Measurements from ENCODE around the gene TMEM175. TPM values are rescaled to one million over a fixed set of nuclear protein-coding genes. Genes with fewer than 3 reads are reported as not detected.

Gene TMEM175
- polyA plus RNA-seq, 1 of the 3 experiments (the other 2 are of a cell fraction): 54.2 TPM

DNA sequence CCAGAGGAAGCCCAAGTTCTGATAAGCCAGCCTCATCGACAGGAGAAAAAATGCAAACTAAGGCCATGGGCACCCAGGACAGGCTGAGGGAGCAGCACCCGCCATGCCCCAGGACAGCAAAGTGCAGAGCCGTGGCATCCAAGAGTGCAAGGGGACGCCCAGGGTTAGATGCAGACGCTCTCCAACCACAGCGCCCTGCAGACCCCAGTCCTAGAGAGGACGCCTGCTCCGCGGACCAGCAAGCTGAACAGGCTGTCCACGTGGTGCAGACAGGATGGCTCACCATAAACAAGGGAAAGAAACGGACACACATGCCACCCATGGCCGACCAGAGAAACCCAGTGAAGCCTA lies 32.7 kb upstream of the TMEM175 start:
- DNase-seq: no peak
- H3F3A ChIP-seq (replicated peaks; ENCODE audit: insufficient read depth): no peaks in the 10 kb centered on the region
- H3K4me1 ChIP-seq (ENCODE audit: control insufficient read depth in 1 of 2, insufficient read depth in 2 of 2, low read depth in 1 of 2, low read length in 1 of 2): no peaks in the 10 kb centered on the region
- H2AFZ ChIP-seq (ENCODE audit: low read depth): no peak overlapping the region
- H3K27me3 ChIP-seq (ENCODE audit: insufficient read depth): no peaks in the 10 kb centered on the region
- H3K9me3 ChIP-seq: no peaks in the 10 kb centered on the region
- ChIA-PET CTCF (no interaction called here), POLR2A (no interaction called here)
- no peak for TF ChIP-seq NRF1 (IDR thresholded peaks at IDR 0.05; ENCODE audit: low read depth, low read length)
- no peak for TF ChIP-seq FOSL2 (IDR thresholded peaks at IDR 0.05; ENCODE audit: borderline replicate concordance, low read depth)
- 80% methylated on average over 6 of the region's 12 CpGs for WGBS (ENCODE audit: low lambda C conversion rate)
- H3K9me2 ChIP-seq: no peaks in the 10 kb centered on the region
- no peaks in the 10 kb centered on the region for H3K79me2 ChIP-seq (ENCODE audit: insufficient read depth)
- no peak overlapping the region for H3K9ac ChIP-seq
- H4K20me1 ChIP-seq (ENCODE audit: insufficient read depth): no peaks in the 10 kb centered on the region
- no peak overlapping the region for H3K27ac ChIP-seq (ENCODE audit: low read depth in 2 of 2, low read length in 1 of 2)
- H3K4me3 ChIP-seq (ENCODE audit: low read depth in 2 of 2, low read length in 1 of 2): no peak overlapping the region
- H3K4me2 ChIP-seq: no peak overlapping the region
- H3K36me3 ChIP-seq (replicated peaks in 1 of 2; ENCODE audit: control insufficient read depth in 1 of 2, insufficient read depth in 2 of 2, low read length in 1 of 2): peaks cover 0 to 35% of the 10 kb centered on the region in 2 experiments

DNA sequence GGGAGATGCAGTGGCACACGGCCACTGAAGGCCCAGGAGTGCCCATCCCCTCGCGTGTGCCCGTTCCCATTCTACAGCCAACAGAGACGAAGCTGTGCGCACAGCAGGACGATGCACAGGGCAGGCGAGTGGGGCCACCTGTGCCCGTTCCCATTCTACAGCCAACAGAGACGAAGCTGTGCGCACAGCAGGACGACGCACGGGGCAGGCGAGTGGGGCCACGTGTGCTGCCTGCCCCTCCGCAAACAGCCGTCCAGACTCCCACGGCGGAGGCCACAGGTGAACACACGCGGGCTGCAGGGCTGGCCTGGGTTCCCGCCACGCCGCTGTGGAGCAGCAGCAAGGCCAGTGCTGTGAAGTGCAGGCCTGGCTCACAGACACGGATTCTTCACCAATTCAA lies 32.2 kb upstream of the TMEM175 start:
- H3K79me2 ChIP-seq (ENCODE audit: insufficient read depth): no peaks in the 10 kb centered on the region
- H2AFZ ChIP-seq (ENCODE audit: low read depth): no peak overlapping the region
- CTCF ChIA-PET: no interaction called here
- no peak overlapping the region for H3K27ac ChIP-seq (ENCODE audit: low read depth in 2 of 2, low read length in 1 of 2)
- H3F3A ChIP-seq (replicated peaks; ENCODE audit: insufficient read depth): no peaks in the 10 kb centered on the region
- H4K20me1 ChIP-seq (ENCODE audit: insufficient read depth): no peaks in the 10 kb centered on the region
- WGBS (ENCODE audit: low lambda C conversion rate): 96% methylated on average over 24 of the region's 26 CpGs
- DNase-seq: no peak
- no peak overlapping the region for H3K4me3 ChIP-seq (ENCODE audit: low read depth in 2 of 2, low read length in 1 of 2)
- no peaks in the 10 kb centered on the region for H3K9me3 ChIP-seq
- POLR2A ChIA-PET: no interaction called here
- no peak overlapping the region for H3K4me2 ChIP-seq
- no peaks in the 10 kb centered on the region for H3K27me3 ChIP-seq (ENCODE audit: insufficient read depth)
- no peak for TF ChIP-seq RFX5 (IDR thresholded peaks at IDR 0.05; ENCODE audit: low read length)
- no peak for TF ChIP-seq FOXM1 (IDR thresholded peaks at IDR 0.05; ENCODE audit: low read depth)
- TF ChIP-seq NFIC (IDR thresholded peaks at IDR 0.05; ENCODE audit: borderline replicate concordance): no peak
- TF ChIP-seq, protein P1, sequence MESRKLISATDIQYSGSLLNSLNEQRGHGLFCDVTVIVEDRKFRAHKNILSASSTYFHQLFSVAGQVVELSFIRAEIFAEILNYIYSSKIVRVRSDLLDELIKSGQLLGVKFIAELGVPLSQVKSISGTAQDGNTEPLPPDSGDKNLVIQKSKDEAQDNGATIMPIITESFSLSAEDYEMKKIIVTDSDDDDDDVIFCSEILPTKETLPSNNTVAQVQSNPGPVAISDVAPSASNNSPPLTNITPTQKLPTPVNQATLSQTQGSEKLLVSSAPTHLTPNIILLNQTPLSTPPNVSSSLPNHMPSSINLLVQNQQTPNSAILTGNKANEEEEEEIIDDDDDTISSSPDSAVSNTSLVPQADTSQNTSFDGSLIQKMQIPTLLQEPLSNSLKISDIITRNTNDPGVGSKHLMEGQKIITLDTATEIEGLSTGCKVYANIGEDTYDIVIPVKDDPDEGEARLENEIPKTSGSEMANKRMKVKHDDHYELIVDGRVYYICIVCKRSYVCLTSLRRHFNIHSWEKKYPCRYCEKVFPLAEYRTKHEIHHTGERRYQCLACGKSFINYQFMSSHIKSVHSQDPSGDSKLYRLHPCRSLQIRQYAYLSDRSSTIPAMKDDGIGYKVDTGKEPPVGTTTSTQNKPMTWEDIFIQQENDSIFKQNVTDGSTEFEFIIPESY (IDR thresholded peaks at IDR 0.05; ENCODE audit: borderline replicate concordance, low read depth): no peak
- TF ChIP-seq PBX3 (IDR thresholded peaks at IDR 0.05): no peak
- TF ChIP-seq GATA2 (CRISPR knock-in tag; IDR thresholded peaks at IDR 0.05): no peak
- TF ChIP-seq MXI1 (IDR thresholded peaks at IDR 0.05; ENCODE audit: low read depth, low read length): no peak
- TF ChIP-seq NRF1 (IDR thresholded peaks at IDR 0.05; ENCODE audit: low read depth, low read length): no peak
- TF ChIP-seq RXRA (IDR thresholded peaks at IDR 0.05; ENCODE audit: borderline replicate concordance, low read depth): no peak
- TF ChIP-seq TCF12 (IDR thresholded peaks at IDR 0.05): no peak
- no peak for TF ChIP-seq FOXJ3 (CRISPR knock-in tag; IDR thresholded peaks at IDR 0.05)
- TF ChIP-seq SIN3A (IDR thresholded peaks at IDR 0.05; ENCODE audit: borderline replicate concordance, low read depth, low read length): no peak
- no peak for TF ChIP-seq MEF2A (IDR thresholded peaks at IDR 0.05; ENCODE audit: borderline replicate concordance, low read depth)
- H3K4me1 ChIP-seq (ENCODE audit: control insufficient read depth in 1 of 2, insufficient read depth in 2 of 2, low read depth in 1 of 2, low read length in 1 of 2): no peaks in the 10 kb centered on the region
- H3K9me2 ChIP-seq: no peaks in the 10 kb centered on the region
- no peak overlapping the region for H3K9ac ChIP-seq
- H3K36me3 ChIP-seq (replicated peaks in 1 of 2; ENCODE audit: control insufficient read depth in 1 of 2, insufficient read depth in 2 of 2, low read length in 1 of 2): peaks cover 0 to 33% of the 10 kb centered on the region in 2 experiments

Data from SK-N-SH (cell line).